H1 (cell line): ENCODE results near the gene IL36G. TPM values are rescaled to one million over a fixed set of nuclear protein-coding genes. Genes with fewer than 3 reads are reported as not detected.

ENCODE experiments used
- CREB1 ChIP-seq: IDR thresholded peaks from 2 replicates; pipeline ENCODE4 v1.6.1; 2012; ENCODE audit warnings: inconsistent platforms
- NANOG ChIP-seq: IDR thresholded peaks from 2 replicates; pipeline ENCODE4 v1.6.1; 2011; ENCODE audit warnings: low read length, low read depth, mild to moderate bottlenecking, inconsistent platforms; ENCODE audit not compliant: insufficient read depth, poor library complexity, severe bottlenecking
- SAP30 ChIP-seq: fragments of 300-600 bp; sonication (generic); IDR thresholded peaks from 2 replicates; pipeline ENCODE4 v1.7.1; 2012; ENCODE audit warnings: low read length, moderate library complexity, mild to moderate bottlenecking, inconsistent platforms; ENCODE audit not compliant: insufficient read depth, insufficient replicate concordance
- SIX5 ChIP-seq: IDR thresholded peaks from 2 replicates; pipeline ENCODE4 v1.6.1; 2011; ENCODE audit warnings: mild to moderate bottlenecking, low read depth, low read length
- SP1 ChIP-seq: IDR thresholded peaks from 2 replicates; pipeline ENCODE4 v1.6.1; 2011; ENCODE audit warnings: low read depth, low read length
- TAF1 ChIP-seq: IDR thresholded peaks from 2 replicates; pipeline ENCODE4 v1.6.1; 2011; ENCODE audit warnings: mild to moderate bottlenecking, low read depth, low read length
- polyA plus RNA-seq, 7 experiments: library from polyadenylated mRNA; depleted of rRNA in 3 of 7; stranded (reverse) in 5 of 7; unstranded in 2 of 7; fragments of >200 nt in 5 of 7; fragments of 200-250 nt in 2 of 7; gene quantifications; 1 replicate in 5 of 7; 2 replicates in 1 of 7; 4 replicates in 1 of 7; pipeline versions ENCODE4 v1.2.1 to v1.2.3, GENCODE V29; 2011 to 2013; ENCODE audit warnings: missing spikeins in 2 of 7, mixed read lengths in 2 of 7
- total RNA-seq: library from RNA; stranded (reverse); fragmentation: NEBNext Ultra II Directional; extraction: Animal tissue kit (Norgen Biotek cat#: 25700); gene quantifications from 2 replicates; pipeline ENCODE4 v1.2.1, GENCODE V29; 2021
- TF ChIP-seq, protein P1 (sequence below): fragments of 300-600 bp; sonication (generic); IDR thresholded peaks from 2 replicates; pipeline ENCODE4 v1.7.1; 2012; ENCODE audit warnings: low read length, moderate library complexity, mild to moderate bottlenecking, inconsistent platforms; ENCODE audit not compliant: insufficient replicate concordance

Gene IL36G
- total and polyA plus RNA-seq, 2 of the 8 experiments (the other 6 are each of a cell fraction or from before 2014, with no cell fraction given) = 0.39 TPM; not detected in 1

DNA sequence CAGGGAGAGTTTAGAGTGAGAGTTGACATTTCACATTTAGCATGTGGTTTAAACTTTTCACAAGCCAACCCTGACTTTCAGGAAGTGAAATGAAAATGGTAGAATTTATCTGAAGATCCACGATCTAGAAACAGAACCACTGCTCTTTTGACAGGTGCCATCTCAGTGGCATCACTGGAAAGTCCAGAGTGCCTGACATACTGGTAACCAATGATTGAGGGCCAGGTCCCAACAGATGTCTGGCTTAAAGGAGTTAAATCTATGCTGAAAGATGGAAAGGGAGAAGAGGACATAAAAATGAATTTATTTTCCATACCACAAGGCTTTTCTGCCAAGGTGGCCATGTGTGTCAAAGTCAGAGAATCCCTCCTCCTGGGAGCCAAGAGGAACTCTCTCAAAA, 2.7 kb downstream of the IL36G start (continued):
- TF ChIP-seq, protein P1, sequence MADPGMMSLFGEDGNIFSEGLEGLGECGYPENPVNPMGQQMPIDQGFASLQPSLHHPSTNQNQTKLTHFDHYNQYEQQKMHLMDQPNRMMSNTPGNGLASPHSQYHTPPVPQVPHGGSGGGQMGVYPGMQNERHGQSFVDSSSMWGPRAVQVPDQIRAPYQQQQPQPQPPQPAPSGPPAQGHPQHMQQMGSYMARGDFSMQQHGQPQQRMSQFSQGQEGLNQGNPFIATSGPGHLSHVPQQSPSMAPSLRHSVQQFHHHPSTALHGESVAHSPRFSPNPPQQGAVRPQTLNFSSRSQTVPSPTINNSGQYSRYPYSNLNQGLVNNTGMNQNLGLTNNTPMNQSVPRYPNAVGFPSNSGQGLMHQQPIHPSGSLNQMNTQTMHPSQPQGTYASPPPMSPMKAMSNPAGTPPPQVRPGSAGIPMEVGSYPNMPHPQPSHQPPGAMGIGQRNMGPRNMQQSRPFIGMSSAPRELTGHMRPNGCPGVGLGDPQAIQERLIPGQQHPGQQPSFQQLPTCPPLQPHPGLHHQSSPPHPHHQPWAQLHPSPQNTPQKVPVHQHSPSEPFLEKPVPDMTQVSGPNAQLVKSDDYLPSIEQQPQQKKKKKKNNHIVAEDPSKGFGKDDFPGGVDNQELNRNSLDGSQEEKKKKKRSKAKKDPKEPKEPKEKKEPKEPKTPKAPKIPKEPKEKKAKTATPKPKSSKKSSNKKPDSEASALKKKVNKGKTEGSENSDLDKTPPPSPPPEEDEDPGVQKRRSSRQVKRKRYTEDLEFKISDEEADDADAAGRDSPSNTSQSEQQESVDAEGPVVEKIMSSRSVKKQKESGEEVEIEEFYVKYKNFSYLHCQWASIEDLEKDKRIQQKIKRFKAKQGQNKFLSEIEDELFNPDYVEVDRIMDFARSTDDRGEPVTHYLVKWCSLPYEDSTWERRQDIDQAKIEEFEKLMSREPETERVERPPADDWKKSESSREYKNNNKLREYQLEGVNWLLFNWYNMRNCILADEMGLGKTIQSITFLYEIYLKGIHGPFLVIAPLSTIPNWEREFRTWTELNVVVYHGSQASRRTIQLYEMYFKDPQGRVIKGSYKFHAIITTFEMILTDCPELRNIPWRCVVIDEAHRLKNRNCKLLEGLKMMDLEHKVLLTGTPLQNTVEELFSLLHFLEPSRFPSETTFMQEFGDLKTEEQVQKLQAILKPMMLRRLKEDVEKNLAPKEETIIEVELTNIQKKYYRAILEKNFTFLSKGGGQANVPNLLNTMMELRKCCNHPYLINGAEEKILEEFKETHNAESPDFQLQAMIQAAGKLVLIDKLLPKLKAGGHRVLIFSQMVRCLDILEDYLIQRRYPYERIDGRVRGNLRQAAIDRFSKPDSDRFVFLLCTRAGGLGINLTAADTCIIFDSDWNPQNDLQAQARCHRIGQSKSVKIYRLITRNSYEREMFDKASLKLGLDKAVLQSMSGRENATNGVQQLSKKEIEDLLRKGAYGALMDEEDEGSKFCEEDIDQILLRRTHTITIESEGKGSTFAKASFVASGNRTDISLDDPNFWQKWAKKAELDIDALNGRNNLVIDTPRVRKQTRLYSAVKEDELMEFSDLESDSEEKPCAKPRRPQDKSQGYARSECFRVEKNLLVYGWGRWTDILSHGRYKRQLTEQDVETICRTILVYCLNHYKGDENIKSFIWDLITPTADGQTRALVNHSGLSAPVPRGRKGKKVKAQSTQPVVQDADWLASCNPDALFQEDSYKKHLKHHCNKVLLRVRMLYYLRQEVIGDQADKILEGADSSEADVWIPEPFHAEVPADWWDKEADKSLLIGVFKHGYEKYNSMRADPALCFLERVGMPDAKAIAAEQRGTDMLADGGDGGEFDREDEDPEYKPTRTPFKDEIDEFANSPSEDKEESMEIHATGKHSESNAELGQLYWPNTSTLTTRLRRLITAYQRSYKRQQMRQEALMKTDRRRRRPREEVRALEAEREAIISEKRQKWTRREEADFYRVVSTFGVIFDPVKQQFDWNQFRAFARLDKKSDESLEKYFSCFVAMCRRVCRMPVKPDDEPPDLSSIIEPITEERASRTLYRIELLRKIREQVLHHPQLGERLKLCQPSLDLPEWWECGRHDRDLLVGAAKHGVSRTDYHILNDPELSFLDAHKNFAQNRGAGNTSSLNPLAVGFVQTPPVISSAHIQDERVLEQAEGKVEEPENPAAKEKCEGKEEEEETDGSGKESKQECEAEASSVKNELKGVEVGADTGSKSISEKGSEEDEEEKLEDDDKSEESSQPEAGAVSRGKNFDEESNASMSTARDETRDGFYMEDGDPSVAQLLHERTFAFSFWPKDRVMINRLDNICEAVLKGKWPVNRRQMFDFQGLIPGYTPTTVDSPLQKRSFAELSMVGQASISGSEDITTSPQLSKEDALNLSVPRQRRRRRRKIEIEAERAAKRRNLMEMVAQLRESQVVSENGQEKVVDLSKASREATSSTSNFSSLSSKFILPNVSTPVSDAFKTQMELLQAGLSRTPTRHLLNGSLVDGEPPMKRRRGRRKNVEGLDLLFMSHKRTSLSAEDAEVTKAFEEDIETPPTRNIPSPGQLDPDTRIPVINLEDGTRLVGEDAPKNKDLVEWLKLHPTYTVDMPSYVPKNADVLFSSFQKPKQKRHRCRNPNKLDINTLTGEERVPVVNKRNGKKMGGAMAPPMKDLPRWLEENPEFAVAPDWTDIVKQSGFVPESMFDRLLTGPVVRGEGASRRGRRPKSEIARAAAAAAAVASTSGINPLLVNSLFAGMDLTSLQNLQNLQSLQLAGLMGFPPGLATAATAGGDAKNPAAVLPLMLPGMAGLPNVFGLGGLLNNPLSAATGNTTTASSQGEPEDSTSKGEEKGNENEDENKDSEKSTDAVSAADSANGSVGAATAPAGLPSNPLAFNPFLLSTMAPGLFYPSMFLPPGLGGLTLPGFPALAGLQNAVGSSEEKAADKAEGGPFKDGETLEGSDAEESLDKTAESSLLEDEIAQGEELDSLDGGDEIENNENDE = no peak
- TF ChIP-seq TAF1 = no peak
- TF ChIP-seq SP1 = no peak
- no peak for TF ChIP-seq NANOG
- TF ChIP-seq SAP30 = no peak
- TF ChIP-seq CREB1 = no peak
- no peak for TF ChIP-seq SIX5
- TF ChIP-seq, all 59 proteins: peak for 0
